ENCODE data around the gene KIAA0825.

KIAA0825 gene

DNA sequence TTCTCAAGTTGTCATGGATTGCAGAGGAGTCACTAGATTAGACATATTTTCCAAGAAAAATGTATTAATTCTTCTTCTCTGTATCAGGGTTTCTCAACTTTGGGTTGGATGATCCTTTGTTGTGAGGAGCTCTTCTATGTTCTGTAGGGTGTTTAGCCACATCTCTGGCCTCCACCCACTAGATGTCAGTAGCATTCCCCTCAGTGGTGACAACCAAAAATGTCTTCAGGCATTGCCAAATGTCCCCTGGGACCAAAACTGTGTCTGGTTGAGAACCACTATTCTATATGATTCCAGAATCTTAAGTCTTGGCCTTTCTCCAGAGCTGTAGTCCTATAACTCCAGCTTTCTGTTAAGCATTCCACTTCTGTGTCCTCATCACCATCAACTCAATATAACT, 220.9 kb downstream of the KIAA0825 start:
- TF ChIP-seq, protein P1, sequence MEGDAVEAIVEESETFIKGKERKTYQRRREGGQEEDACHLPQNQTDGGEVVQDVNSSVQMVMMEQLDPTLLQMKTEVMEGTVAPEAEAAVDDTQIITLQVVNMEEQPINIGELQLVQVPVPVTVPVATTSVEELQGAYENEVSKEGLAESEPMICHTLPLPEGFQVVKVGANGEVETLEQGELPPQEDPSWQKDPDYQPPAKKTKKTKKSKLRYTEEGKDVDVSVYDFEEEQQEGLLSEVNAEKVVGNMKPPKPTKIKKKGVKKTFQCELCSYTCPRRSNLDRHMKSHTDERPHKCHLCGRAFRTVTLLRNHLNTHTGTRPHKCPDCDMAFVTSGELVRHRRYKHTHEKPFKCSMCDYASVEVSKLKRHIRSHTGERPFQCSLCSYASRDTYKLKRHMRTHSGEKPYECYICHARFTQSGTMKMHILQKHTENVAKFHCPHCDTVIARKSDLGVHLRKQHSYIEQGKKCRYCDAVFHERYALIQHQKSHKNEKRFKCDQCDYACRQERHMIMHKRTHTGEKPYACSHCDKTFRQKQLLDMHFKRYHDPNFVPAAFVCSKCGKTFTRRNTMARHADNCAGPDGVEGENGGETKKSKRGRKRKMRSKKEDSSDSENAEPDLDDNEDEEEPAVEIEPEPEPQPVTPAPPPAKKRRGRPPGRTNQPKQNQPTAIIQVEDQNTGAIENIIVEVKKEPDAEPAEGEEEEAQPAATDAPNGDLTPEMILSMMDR (IDR thresholded peaks at IDR 0.05; ENCODE audit: low read depth, low read length): no peak
- no peak for DNase-seq (ENCODE audit: extremely low read depth, low read depth)

DNA sequence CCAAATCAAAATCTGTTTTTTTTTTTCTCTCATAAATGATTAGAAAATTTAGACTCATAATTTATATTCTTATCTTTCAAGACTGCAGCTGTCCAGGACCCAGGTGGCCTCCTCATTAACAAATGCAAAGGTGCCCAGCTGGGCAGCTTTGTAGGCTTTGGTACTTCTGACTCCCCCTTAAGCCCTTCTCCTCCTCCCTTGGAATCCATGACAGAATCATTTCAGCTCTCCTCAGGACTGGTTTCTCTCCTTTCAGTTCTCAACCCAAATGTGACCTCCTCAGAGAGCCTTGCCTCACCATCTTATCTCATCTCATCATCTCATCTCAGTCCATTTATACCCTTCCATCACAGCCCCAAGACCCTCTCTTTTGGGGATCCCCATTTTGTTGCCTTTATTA, 221.7 kb downstream of the KIAA0825 start:
- TF ChIP-seq, protein P1 (IDR thresholded peaks at IDR 0.05; ENCODE audit: low read depth, low read length): no peak
- no peak for DNase-seq (ENCODE audit: extremely low read depth, low read depth)

DNA sequence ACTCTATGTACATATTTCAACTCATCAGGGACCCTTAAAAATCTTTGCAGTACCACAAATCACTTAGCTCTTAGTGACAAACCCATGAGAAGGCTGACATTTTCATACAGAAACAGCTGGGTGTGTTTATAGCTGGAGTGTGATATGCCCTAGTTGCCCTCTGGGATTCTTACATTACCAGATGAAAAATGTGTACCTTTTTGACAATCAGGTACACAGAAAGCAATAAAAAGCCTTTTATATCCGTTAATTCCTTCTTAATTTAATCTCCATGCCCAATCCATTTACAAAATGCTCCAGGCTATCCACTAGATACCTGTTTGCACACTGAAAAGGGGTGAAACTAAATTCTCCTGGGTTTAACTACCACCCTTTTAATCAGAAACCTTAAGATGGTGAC, 222.9 kb downstream of the KIAA0825 start:
- TF ChIP-seq, protein P1 (IDR thresholded peaks at IDR 0.05; ENCODE audit: low read depth, low read length): no peak
- DNase-seq (ENCODE audit: extremely low read depth, low read depth): no peak

DNA sequence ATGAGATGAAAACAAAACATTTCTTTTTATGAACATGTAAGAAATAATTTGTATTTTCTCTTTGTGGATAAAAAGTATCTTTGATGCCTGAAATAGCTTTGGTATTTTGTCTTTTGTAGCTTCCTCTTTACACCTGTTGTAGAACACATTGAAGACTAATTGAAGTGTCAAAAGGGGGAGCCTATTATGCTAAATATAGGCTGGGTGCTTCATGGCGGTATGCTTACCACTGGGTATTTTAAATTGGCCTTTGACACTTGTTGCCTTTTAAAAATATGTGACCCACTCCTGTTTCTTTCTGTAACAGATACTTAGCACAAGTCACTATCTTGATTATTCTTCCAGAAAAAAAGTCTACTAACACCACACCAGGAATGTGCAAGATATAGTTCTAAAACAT, 226.4 kb downstream of the KIAA0825 start:
- TF ChIP-seq, protein P1 (IDR thresholded peaks at IDR 0.05; ENCODE audit: low read depth, low read length): no peak
- no peak for DNase-seq (ENCODE audit: extremely low read depth, low read depth)

DNA sequence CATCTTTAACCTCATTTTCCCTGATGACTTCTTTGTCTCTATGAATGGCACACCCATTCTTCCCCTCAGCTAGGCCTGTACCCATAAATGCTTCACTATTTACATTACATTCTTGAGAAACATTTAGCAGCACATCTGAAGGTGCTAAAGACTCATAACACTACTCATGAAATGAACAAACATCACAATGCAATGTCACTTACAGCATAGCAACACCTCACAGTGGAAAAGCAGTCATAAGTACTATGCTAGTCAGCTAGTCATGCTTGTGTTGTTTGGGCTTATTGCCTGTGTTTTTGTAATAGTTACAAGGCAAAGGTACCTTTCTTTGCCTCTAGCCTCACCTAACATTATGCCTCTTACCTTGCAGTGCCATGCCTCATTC, 228.9 kb downstream of the KIAA0825 start:
- TF ChIP-seq, protein P1 (IDR thresholded peaks at IDR 0.05; ENCODE audit: low read depth, low read length): no peak
- no peak for DNase-seq (ENCODE audit: extremely low read depth, low read depth)

DNA sequence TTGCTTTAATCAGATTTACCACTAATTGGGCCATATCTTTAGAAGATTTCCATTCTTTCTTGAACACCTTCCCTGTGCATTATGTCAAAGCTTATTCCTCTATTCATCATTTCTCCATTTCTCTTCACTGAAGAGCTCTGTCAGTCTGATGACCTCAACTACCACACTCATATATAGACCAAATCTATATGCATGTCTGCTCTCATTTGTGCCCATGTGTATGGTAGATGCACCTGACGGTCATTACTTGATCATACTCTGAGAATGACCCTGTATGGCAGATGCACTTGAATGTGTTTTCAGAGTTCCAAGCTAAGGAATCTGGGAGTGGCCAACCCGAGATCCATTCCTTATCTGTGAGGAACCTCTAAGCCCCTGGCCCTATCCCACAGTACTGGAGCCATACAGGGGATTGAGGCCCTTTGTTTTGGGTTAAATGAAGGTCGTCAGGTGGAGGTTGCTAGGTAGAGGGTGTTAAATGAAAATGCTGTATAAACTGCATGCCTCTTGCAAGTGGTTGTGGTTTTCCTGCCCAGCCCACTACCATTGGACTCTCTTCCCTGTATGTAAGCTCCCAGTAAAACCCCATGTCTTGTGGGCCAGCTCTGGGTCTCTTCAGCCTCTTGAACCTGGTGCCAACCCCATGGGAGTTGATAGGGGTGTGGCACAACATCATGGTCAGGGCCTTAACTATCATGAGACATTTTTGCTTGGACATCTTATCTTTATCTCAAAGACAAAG, 229.5 kb downstream of the KIAA0825 start:
- TF ChIP-seq, protein P1 (IDR thresholded peaks at IDR 0.05; ENCODE audit: low read depth, low read length): no peak
- DNase-seq (ENCODE audit: extremely low read depth, low read depth): no peak

DNA sequence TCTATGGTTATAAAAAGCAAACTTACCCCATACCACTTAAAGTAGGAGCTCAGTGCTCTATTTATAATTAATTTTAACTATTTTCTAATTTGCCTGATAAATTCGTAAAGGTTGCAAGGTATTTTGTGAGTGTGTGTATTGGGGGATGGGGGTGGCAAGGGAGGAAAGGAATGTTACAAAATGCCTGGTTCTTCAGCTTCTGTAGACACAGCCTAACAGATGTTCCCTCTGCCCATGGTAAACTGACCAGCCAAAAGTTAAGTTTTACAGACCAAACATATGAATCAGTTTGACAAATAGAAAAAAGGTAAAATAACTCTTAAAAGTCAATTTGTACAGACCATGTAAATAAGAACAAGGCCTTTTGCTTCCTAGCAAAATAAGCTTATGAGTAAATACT, 232.6 kb downstream of the KIAA0825 start:
- no peak for DNase-seq (ENCODE audit: extremely low read depth, low read depth)
- TF ChIP-seq, protein P1 (IDR thresholded peaks at IDR 0.05; ENCODE audit: low read depth, low read length): no peak
